Measurements from ENCODE around the gene GNGT2. TPM values are rescaled to one million over a fixed set of nuclear protein-coding genes. Genes with fewer than 3 reads are reported as not detected.

Gene GNGT2
- total RNA-seq, 2 donors from 2014 or later = 1.1 TPM; not detected in 1

- Mint-ChIP-seq H3K27me3 (ENCODE audit: insufficient read depth) (peaks cover 10% of the 10 kb centered on the region), H3K27ac (no peak overlapping the region), H3K4me1 (peaks cover 2% of the 10 kb centered on the region), H3K36me3 (ENCODE audit: low read depth) (no peaks in the 10 kb centered on the region), H3K9me3 (no peaks in the 10 kb centered on the region), H3K4me3 (no peak overlapping the region)
- Histone ChIP-seq H3K4me1 (ENCODE audit: control insufficient read depth, insufficient read depth, low read length) (no peaks in the 10 kb centered on the region), H3K27ac (ENCODE audit: low read depth, low read length) (no peak overlapping the region), H3K36me3 (ENCODE audit: control insufficient read depth, insufficient read depth, low read length) (no peaks in the 10 kb centered on the region), H3K4me3 (ENCODE audit: low read length) (no peak overlapping the region), H3K9ac (ENCODE audit: extremely low read depth, low read length, poor library complexity, severe bottlenecking) (no peak overlapping the region), H3K27me3 (ENCODE audit: control insufficient read depth, insufficient read depth, low read length, poor library complexity, severe bottlenecking) (peaks cover 2% of the 10 kb centered on the region), H3K9me3 (ENCODE audit: control insufficient read depth, low read length) (no peaks in the 10 kb centered on the region)
- 94 to 100% methylated on average over 7 to 13 of the region's 13 CpGs for WGBS, 2 experiments (ENCODE audit: insufficient coverage in 1 of 2, insufficient read length in 1 of 2)
- TF ChIP-seq CTCF (conservative IDR thresholded peaks at IDR 0.05) = no peak
- DNase-seq = no peak
Measured at GRCh38 chr17:49216482-49216881, 6.1 kb upstream of the GNGT2 start.

GRCh38 chr17:49214676-49215360 lies 4.4 kb upstream of the GNGT2 start:
- H3K27me3 Mint-ChIP-seq (ENCODE audit: insufficient read depth) = peaks cover 9% of the 10 kb centered on the region
- Histone ChIP-seq H3K9me3 (ENCODE audit: control insufficient read depth, low read length) (no peaks in the 10 kb centered on the region), H3K27ac (ENCODE audit: low read depth, low read length) (no peak overlapping the region), H3K27me3 (ENCODE audit: control insufficient read depth, insufficient read depth, low read length, poor library complexity, severe bottlenecking) (no peaks in the 10 kb centered on the region), H3K9ac (ENCODE audit: extremely low read depth, low read length, poor library complexity, severe bottlenecking) (no peak overlapping the region), H3K4me3 (ENCODE audit: low read length) (no peak overlapping the region), H3K4me1 (ENCODE audit: control insufficient read depth, insufficient read depth, low read length) (peaks cover 3% of the 10 kb centered on the region), H3K36me3 (ENCODE audit: control insufficient read depth, insufficient read depth, low read length) (no peaks in the 10 kb centered on the region)
- H3K36me3 Mint-ChIP-seq (ENCODE audit: low read depth) = no peaks in the 10 kb centered on the region
- no peak overlapping the region for H3K4me3 Mint-ChIP-seq
- WGBS, 2 experiments (ENCODE audit: insufficient coverage in 1 of 2, insufficient read length in 1 of 2) = 85 to 86% methylated on average over 12 of the region's 12 CpGs
- no peak for TF ChIP-seq CTCF (conservative IDR thresholded peaks at IDR 0.05)
- no peak overlapping the region for H3K27ac Mint-ChIP-seq
- H3K4me1 Mint-ChIP-seq = peaks cover 14% of the 10 kb centered on the region
- no peaks in the 10 kb centered on the region for H3K9me3 Mint-ChIP-seq
- DNase-seq = no peak

- peaks cover 21% of the 10 kb centered on the region for H3K4me1 Mint-ChIP-seq
- WGBS, 2 experiments (ENCODE audit: insufficient coverage in 1 of 2, insufficient read length in 1 of 2) = 94% methylated on average over 2 of the region's 2 CpGs; no CpG with 5 or more reads in 1 of the 2 experiments
- H3K4me3 Mint-ChIP-seq = no peak overlapping the region
- no peak overlapping the region for H3K27ac Mint-ChIP-seq
- H3K27ac ChIP-seq (ENCODE audit: low read depth, low read length) = no peak overlapping the region
- no peak for DNase-seq
- no peak for TF ChIP-seq CTCF (conservative IDR thresholded peaks at IDR 0.05)
- H3K36me3 Mint-ChIP-seq (ENCODE audit: low read depth) = no peaks in the 10 kb centered on the region
- H3K36me3 ChIP-seq (ENCODE audit: control insufficient read depth, insufficient read depth, low read length) = no peaks in the 10 kb centered on the region
- peaks cover 5% of the 10 kb centered on the region for H3K27me3 Mint-ChIP-seq (ENCODE audit: insufficient read depth)
- H3K4me3 ChIP-seq (ENCODE audit: low read length) = no peak overlapping the region
- H3K9me3 ChIP-seq (ENCODE audit: control insufficient read depth, low read length) = no peaks in the 10 kb centered on the region
- H3K27me3 ChIP-seq (ENCODE audit: control insufficient read depth, insufficient read depth, low read length, poor library complexity, severe bottlenecking) = no peaks in the 10 kb centered on the region
- peaks cover 3% of the 10 kb centered on the region for H3K4me1 ChIP-seq (ENCODE audit: control insufficient read depth, insufficient read depth, low read length)
- H3K9me3 Mint-ChIP-seq = no peaks in the 10 kb centered on the region
- H3K9ac ChIP-seq (ENCODE audit: extremely low read depth, low read length, poor library complexity, severe bottlenecking) = no peak overlapping the region
Measured at GRCh38 chr17:49213847-49214246, 3.5 kb upstream of the GNGT2 start.

All from endodermal cell (in vitro differentiated cells).